Endothelial cell (in vitro differentiated cells): Measurements from ENCODE around the gene KHDRBS1. TPM values are rescaled to one million over a fixed set of nuclear protein-coding genes. Genes with fewer than 3 reads are reported as not detected.
"Not testable (repeated sequence)": the region's sequence is repeated elsewhere in the genome, so short reads cannot be mapped to it uniquely, and the experiment has no call there.

Experiments used
- DNase-seq: peaks from one replicate; pipeline ENCODE4 v3.0.0; 2021; ENCODE audit warnings: low spot score
- H3K27ac Mint-ChIP-seq: one replicate; pipeline ENCODE4 v1.8.0; 2021; ENCODE audit warnings: mixed read lengths, inconsistent platforms; ENCODE audit not compliant: unreplicated experiment
- H3K27me3 Mint-ChIP-seq: one replicate; pipeline ENCODE4 v1.8.0; 2021; ENCODE audit warnings: mild to moderate bottlenecking, moderate library complexity, mixed read lengths, inconsistent platforms; ENCODE audit not compliant: unreplicated experiment
- H3K36me3 Mint-ChIP-seq: one replicate; pipeline ENCODE4 v1.8.0; 2021; ENCODE audit warnings: mild to moderate bottlenecking, low read depth, mixed read lengths, inconsistent platforms; ENCODE audit not compliant: unreplicated experiment
- H3K4me1 Mint-ChIP-seq: one replicate; pipeline ENCODE4 v1.8.0; 2021; ENCODE audit warnings: mild to moderate bottlenecking, mixed read lengths, inconsistent platforms; ENCODE audit not compliant: unreplicated experiment
- H3K4me3 Mint-ChIP-seq: one replicate; pipeline ENCODE4 v1.8.0; 2021; ENCODE audit warnings: mild to moderate bottlenecking, mixed read lengths, inconsistent platforms; ENCODE audit not compliant: unreplicated experiment
- H3K9me3 Mint-ChIP-seq: one replicate; pipeline ENCODE4 v1.8.0; 2021; ENCODE audit warnings: mixed read lengths, inconsistent platforms; ENCODE audit not compliant: unreplicated experiment
- CTCF ChIP-seq: fragments of 200-600 bp; sonication (generic); IDR thresholded peaks from one replicate; pipeline ENCODE4 v1.5.0; 2021; ENCODE audit warnings: antibody characterized with exemption; ENCODE audit not compliant: unreplicated experiment
- total RNA-seq: library from RNA; stranded (reverse); fragmentation: NEBNext Ultra II Directional; extraction: Animal tissue kit (Norgen Biotek cat#: 25700); gene quantifications from one replicate; pipeline ENCODE4 v1.2.1, GENCODE V29; 2021; ENCODE audit not compliant: unreplicated experiment

KHDRBS1 gene
- total RNA-seq, 1 donor from 2014 or later = 203 TPM

- H3K4me1 Mint-ChIP-seq = peaks cover 21% of the 10 kb centered on the region
- no peaks in the 10 kb centered on the region for H3K36me3 Mint-ChIP-seq
- H3K27ac Mint-ChIP-seq = no peak overlapping the region
- H3K4me3 Mint-ChIP-seq = no peak overlapping the region
- no peak for TF ChIP-seq CTCF
- H3K9me3 Mint-ChIP-seq = no peaks in the 10 kb centered on the region
- no peak for DNase-seq
- H3K27me3 Mint-ChIP-seq = no peaks in the 10 kb centered on the region
Measured at GRCh38 chr1:31995263-31995662, 18.4 kb upstream of the KHDRBS1 start.

- not testable (repeated sequence) for H3K27me3 Mint-ChIP-seq, H3K36me3 Mint-ChIP-seq, DNase-seq, H3K4me3 Mint-ChIP-seq, H3K9me3 Mint-ChIP-seq
- Mint-ChIP-seq H3K27ac (peak overlapping the region; percentile 70), H3K4me1 (peaks cover 29% of the 10 kb centered on the region)
Measured at GRCh38 chr1:31996121-31996520, 17.5 kb upstream of the KHDRBS1 start.

GRCh38 chr1:32001863-32002262 is 11.8 kb upstream of the KHDRBS1 start:
- Mint-ChIP-seq H3K27ac (no peak overlapping the region), H3K4me3 (no peak overlapping the region), H3K36me3 (no peaks in the 10 kb centered on the region), H3K4me1 (peaks cover 33% of the 10 kb centered on the region), H3K27me3 (peaks cover 3% of the 10 kb centered on the region), H3K9me3 (no peaks in the 10 kb centered on the region)
- no peak for DNase-seq
- no peak for TF ChIP-seq CTCF

- H3K36me3 Mint-ChIP-seq, H3K4me3 Mint-ChIP-seq, H3K9me3 Mint-ChIP-seq, H3K27me3 Mint-ChIP-seq, DNase-seq: not testable (repeated sequence)
- peaks cover 32% of the 10 kb centered on the region for H3K4me1 Mint-ChIP-seq
- peak overlapping the region; percentile 8 for H3K27ac Mint-ChIP-seq
Measured at GRCh38 chr1:32002285-32002684, 11.4 kb upstream of the KHDRBS1 start.

- Mint-ChIP-seq H3K4me3 (no peak overlapping the region), H3K36me3 (no peaks in the 10 kb centered on the region), H3K27me3 (peaks cover 5% of the 10 kb centered on the region), H3K9me3 (no peaks in the 10 kb centered on the region), H3K4me1 (peaks cover 39% of the 10 kb centered on the region), H3K27ac (no peak overlapping the region)
- no peak for TF ChIP-seq CTCF
- DNase-seq = no peak
Measured at GRCh38 chr1:32005522-32005921, 8.1 kb upstream of the KHDRBS1 start.

GRCh38 chr1:32007591-32007940 is 6.1 kb upstream of the KHDRBS1 start:
- TF ChIP-seq CTCF = no peak
- Mint-ChIP-seq H3K9me3 (no peaks in the 10 kb centered on the region), H3K27ac (no peak overlapping the region), H3K36me3 (no peaks in the 10 kb centered on the region), H3K4me3 (no peak overlapping the region), H3K4me1 (peaks cover 29% of the 10 kb centered on the region), H3K27me3 (peaks cover 3% of the 10 kb centered on the region)
- DNase-seq = no peak
